ENCODE data around the gene TMEM176B.
"Not testable (repeated sequence)": the region's sequence is repeated elsewhere in the genome, so short reads cannot be mapped to it uniquely, and the experiment has no call there.

TMEM176B gene

DNA sequence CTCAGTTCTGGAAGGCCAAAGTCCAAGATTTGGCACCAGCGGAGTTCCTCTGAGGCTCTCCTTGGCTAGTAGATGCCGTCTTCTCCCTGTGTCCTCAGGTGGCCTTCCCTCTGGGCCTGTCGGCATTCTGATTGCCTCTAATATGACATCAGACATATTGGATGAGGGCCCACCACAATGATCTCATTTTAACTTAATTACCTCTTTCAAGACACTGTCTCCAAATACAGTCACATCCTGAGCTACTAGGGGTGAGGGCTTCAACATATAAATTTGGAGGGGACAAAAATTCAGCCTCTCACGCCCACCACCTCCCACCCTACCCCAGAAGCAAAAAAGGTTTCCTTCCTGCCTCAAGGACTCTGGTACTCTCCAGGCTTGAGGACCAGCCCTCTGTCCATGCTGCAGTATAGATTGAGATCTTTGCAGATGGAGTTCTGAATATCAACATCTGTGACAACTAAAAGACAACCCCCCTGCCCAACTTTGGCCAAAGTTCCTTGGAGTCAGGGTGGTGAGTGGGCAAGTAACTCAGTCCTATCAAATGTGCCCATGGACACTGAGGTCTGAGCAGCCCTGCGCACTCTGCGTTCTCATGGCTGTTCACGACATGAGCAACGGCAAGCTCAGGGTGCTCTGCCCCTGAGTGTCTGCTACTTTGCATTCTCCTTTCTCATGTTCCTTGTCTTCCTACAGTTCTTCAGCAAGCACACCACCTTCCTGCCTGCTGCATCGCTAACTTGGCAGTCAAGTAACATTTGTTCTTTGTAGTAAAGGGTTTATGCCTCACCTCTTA, 11.5 kb downstream of the TMEM176B start:
- DNase-seq, result no peak

- DNase-seq, result peak; percentile 52
Measured at GRCh38 chr7:150787321-150788281, 12.6 kb downstream of the TMEM176B start.

- DNase-seq, result no peak
Measured at GRCh38 chr7:150784954-150785353, 15.2 kb downstream of the TMEM176B start.

GRCh38 chr7:150784120-150784736, 15.9 kb downstream of the TMEM176B start:
- peak; percentile 36 for DNase-seq

DNA sequence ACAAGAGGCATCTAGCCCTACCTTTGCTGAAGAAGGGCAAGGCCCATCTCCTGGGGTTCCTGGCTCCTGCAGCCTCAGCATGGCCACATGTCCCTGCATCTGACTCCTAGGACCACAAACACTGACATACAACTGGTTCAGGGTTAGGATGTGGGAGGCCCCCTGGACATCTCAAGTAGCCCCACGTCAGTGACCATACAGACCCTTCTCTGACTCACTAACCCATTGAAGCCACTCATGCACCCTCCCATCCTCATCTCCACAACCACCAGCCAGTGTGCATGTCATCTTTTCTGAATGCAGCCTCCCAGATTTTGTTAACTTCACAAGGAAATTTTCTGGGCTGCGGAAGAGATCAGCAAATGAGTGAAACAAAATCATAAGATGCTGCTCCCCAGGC, 18.2 kb downstream of the TMEM176B start:
- no peak for DNase-seq

DNA sequence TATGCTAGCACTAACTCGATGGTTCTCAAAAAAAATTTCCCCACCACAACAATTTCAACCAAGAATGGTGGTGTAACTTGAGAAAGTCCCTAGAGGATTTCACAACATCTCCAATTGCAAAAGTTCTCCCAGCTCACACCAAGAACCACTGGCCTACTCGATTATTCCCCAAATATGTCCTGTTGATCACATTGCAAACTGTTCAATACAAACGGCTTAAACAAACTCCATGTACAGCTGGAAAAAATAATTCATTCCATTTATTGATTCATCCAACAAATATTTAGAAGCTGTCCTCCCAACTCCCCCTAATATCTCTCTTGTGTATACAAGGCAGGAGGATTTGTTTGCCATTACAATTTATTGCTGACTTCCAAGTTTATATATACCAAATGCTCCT, 19.1 kb downstream of the TMEM176B start:
- no peak for DNase-seq

- DNase-seq, result no peak
Measured at GRCh38 chr7:150780292-150780691, 19.9 kb downstream of the TMEM176B start.

- peak; percentile 52 for DNase-seq
Measured at GRCh38 chr7:150778738-150779301, 21.3 kb downstream of the TMEM176B start.

DNA sequence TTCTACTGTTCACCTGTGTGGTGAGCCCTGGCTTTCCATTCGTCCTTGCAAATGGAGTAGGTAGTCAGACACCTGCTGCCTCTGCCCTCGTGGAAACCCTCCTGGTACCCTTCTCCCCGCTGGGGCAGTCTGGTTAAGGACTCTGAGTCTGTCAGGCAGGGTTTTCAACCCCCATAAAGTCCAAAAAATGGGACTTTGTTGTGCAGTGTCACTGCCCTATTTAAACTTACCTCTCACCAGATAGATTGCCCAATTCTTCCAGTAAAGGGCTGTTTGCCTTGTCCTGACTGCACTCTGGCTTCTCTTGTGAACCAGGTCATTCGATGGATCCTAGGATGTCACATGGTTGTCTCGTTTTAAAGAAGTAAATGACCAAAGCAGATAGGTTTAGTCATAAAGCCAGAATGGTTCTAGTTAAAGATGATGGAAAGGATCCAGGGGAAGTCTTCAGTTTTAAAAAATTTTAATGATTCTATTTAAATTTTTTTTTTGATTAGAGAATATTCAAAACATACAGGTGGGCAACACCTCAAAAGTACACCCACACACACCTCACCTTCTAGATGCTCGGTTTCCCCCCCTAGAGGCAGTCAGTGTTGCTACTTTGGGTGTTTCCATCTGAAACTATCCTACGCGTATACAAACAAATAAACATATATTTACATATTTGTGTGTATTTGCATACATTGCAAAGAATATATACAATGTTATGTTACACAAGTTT, 22.0 kb downstream of the TMEM176B start:
- no peak for DNase-seq

DNA sequence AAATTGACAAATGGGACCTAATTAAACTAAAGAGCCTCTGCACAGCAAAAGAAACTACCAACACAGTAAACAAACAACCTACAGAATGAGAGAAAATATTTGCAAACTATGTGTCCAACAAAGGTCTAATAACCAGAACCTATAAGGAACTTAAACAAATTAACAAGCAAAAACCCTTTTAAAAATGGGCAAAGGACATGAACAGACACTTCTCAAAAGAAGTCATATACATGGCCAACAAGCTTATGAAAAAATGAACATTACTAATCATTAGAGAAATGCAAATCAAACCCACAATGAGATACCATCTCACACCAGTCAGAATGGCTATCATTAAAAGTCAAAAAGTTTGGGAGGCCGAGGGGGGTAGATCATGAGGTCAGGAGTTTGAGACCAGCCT, 26.0 kb downstream of the TMEM176B start:
- not testable (repeated sequence) for DNase-seq

DNA sequence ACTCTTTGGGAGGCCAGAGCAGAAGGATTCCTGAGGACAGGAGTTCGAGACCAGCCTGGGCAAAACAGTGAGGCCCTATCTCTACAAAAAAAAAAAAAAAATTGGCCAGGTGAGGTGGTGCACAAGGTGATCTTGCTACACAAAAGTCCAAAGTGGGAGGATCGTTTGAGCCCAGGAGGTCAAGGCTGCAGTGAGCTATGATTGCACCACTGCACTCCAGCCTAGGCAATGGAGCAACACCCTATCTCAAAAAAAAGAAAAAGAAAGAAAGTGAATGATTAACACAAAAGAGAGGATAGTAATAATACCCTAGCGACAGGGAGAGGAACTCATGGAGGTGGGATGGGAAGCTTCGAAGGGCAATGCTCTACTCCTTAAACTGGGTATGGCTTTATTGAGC, 30.4 kb downstream of the TMEM176B start:
- DNase-seq, result no peak

DNA sequence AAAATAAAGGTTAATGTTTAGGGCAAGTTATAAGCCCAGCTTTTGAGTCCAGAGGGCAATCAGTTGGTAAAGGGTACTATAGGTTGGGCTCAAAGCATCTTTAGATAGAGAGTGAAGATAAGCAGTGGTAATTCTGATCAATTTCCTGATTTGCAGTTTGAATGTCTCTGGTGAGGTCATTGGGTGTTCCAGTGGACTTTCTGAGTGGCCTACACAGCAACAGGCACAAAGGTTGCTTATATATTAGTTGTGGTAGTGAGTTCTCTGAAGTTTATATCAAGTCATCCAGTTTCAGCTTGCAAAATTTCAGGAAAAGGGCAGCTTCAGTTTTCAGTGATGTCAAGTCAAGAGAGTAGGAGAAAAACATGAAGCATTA, 33.8 kb downstream of the TMEM176B start:
- DNase-seq, result no peak

- no peak for DNase-seq
Measured at GRCh38 chr7:150759479-150759878, 40.7 kb downstream of the TMEM176B start.

DNA sequence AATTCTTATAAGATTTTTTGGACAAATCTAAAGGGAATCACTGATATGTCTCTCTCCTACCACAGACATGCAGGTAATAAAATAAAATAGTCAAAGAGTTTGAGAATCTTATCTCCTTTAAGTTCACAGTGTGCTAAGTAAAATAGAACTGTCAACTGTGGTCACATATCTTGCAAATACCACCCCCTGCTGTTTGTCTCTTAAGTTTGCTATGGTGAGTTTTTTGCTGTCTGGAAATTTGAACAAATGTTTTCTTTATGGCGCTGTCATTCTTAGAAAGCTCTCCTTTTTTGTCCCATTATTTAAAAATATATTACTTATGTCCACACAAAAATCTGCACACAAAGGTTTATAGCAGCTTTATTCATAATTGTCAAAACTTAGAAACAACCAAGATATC, 43.3 kb downstream of the TMEM176B start:
- DNase-seq, result no peak

DNA sequence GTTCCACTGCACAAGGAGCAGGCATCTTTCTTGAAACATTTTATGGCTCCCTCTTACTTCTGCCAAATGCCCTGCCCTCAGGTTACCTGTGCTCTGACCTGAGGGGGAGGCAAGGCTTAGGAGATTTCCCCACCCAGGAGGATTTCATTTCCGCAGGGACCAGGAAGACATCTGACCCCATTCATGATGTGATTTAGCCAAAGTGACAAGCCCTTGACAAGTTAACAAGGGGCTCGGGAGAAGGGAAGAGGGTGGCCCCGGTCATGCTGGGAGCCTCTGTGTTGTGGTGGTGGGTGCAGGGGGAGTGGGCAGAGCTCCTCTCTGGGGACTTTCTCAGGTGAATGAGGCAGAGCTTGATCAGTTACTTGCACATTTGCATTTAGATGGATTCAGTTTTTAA, 44.0 kb downstream of the TMEM176B start:
- DNase-seq, result no peak

GRCh38 chr7:150755473-150756099, 44.6 kb downstream of the TMEM176B start:
- peak; percentile 75 for DNase-seq

GRCh38 chr7:150754951-150755350, 45.2 kb downstream of the TMEM176B start:
- no peak for DNase-seq

DNA sequence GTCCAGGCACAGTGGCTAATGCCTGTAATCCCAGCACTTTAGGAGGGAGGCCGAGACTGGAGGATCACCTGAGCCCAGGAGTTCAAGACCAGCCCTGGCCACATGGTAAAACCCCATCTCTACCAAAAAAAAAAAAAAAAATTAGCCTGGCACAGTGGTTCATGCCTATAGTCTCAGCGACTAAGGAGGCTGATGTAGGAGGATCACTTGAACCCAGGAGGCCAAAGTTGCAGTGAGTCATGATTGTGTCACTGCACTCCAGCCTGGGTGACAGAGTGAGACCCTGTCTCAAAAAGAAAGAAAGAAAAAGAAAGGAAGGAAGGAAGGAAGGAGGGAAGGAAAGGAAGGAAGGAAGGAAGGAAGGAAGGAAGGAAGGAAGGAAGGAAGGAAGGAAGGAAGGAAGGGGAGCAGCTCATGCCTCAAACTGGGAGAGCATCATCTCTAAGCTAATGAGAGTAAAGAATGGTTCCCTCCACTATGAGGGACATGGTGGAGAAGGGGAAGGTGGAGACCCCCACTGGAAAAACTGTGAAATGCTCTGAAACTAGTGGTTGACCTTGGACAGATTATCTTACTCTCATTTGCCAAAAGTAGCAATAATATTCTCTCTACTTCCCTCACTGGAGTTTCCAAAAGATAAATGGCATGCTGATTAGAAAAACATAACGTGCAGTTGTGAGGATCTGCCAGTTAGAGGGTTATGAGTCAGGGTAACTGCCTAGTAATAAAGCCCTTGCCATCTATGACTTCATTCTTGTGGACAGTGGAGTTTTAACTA, 46.1 kb downstream of the TMEM176B start:
- no peak for DNase-seq

DNA sequence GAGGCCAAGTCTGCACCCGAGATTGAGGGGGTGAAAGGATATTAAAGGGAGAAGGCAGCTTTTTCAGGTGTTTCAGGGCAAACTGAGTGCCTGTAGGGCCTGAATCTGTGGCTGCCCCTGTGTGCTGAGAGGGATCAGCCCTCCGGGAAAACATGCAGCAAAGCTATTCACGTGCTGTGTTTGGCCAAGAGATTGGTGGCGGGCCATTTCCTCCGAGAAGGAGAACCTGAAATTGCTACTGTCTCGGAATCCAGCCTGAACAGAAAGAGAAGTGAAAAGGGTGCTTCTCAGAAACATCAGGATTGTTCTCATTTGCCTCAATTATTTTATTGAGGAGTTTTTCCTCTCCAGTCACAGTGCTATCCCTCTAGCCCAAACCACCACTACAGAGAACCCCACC, 46.9 kb downstream of the TMEM176B start:
- no peak for DNase-seq

- no peak for DNase-seq
Measured at GRCh38 chr7:150751702-150752101, 48.5 kb downstream of the TMEM176B start.

DNA sequence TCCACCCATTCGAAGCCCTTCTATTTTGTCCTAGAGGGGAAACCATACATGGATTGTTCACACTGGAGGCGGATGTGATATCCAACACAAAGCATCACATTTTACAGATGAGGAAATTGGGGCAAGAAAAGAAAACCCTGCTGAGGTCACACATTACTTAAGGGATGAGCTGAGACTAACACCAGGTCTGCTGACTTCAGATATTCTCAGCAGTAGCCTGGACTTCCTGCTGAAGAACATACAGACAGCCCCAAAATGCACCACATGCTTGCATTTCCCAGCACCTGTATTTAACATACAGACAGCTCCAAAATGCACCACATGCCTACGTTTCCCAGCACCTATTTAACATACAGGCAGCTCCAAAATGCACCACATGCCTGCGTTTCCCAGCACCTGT, 51.8 kb downstream of the TMEM176B start:
- DNase-seq, result no peak

Data from CD4-positive, alpha-beta T cell treated with Interferon gamma for 1 hour (primary cell).